HG03135 (cell line): Measurements from ENCODE around the gene NRG3.
"Not testable (repeated sequence)": the region's sequence is repeated elsewhere in the genome, so short reads cannot be mapped to it uniquely, and the experiment has no call there.

Experiments
- ATAC-seq: cut with Tn5 transposase; IDR thresholded peaks from one replicate; pipeline ENCODE4 v1.9.1; 2021; ENCODE audit warnings: mild to moderate bottlenecking, moderate library complexity; ENCODE audit not compliant: unreplicated experiment

The NRG3 gene

GRCh38 chr10:81953420-81953819 lies 78.4 kb downstream of the NRG3 start:
- ATAC-seq: no peak

GRCh38 chr10:81957976-81958375 lies 83.0 kb downstream of the NRG3 start:
- ATAC-seq: no peak

- ATAC-seq: no peak
Measured at GRCh38 chr10:81959016-81959415, 84.0 kb downstream of the NRG3 start.

- no peak for ATAC-seq
Measured at GRCh38 chr10:81961451-81962184, 86.6 kb downstream of the NRG3 start.

- no peak for ATAC-seq
Measured at GRCh38 chr10:81963606-81964005, 88.6 kb downstream of the NRG3 start.

- no peak for ATAC-seq
Measured at GRCh38 chr10:81967716-81968115, 92.7 kb downstream of the NRG3 start.

- ATAC-seq: no peak
Measured at GRCh38 chr10:81969136-81969535, 94.1 kb downstream of the NRG3 start.

GRCh38 chr10:81978238-81978637 lies 103.2 kb downstream of the NRG3 start:
- no peak for ATAC-seq

- ATAC-seq: no peak
Measured at GRCh38 chr10:81981724-81982123, 106.7 kb downstream of the NRG3 start.

GRCh38 chr10:81984428-81984827 lies 109.4 kb downstream of the NRG3 start:
- ATAC-seq: no peak

GRCh38 chr10:81995254-81995653 lies 120.3 kb downstream of the NRG3 start:
- ATAC-seq: no peak

- ATAC-seq: no peak
Measured at GRCh38 chr10:81996927-81997326, 121.9 kb downstream of the NRG3 start.

- ATAC-seq: no peak
Measured at GRCh38 chr10:82020999-82021398, 146.0 kb downstream of the NRG3 start.

GRCh38 chr10:82027711-82028110 lies 152.7 kb downstream of the NRG3 start:
- ATAC-seq: no peak

- no peak for ATAC-seq
Measured at GRCh38 chr10:82037076-82037475, 162.1 kb downstream of the NRG3 start.

GRCh38 chr10:82038587-82038986 lies 163.6 kb downstream of the NRG3 start:
- ATAC-seq: no peak

- ATAC-seq: no peak
Measured at GRCh38 chr10:82040336-82040735, 165.3 kb downstream of the NRG3 start.

- ATAC-seq: no peak
Measured at GRCh38 chr10:82041018-82041417, 166.0 kb downstream of the NRG3 start.

- no peak for ATAC-seq
Measured at GRCh38 chr10:82056391-82056790, 181.4 kb downstream of the NRG3 start.

- not testable (repeated sequence) for ATAC-seq
Measured at GRCh38 chr10:82067192-82067591, 192.2 kb downstream of the NRG3 start.

GRCh38 chr10:82068501-82068900 lies 193.5 kb downstream of the NRG3 start:
- ATAC-seq: no peak

- ATAC-seq: no peak
Measured at GRCh38 chr10:82071231-82071630, 196.2 kb downstream of the NRG3 start.

- no peak for ATAC-seq
Measured at GRCh38 chr10:82072124-82072523, 197.1 kb downstream of the NRG3 start.
